A549 (cell line): ENCODE results near the gene GALNT15.

Source experiments
- CEBPB ChIP-seq, 2 experiments: fragments of >200 bp in 1 of 2; sonication (Bioruptor Twin) in 1 of 2; formaldehyde crosslinking in 1 of 2; IDR thresholded peaks; 2 replicates each; pipeline ENCODE4 v1.6.1; 2012 to 2016
- CHD2 ChIP-seq: fragments of 150-350 bp; IDR thresholded peaks from 2 replicates; pipeline ENCODE4 v1.6.1; 2014; ENCODE audit warnings: low read length; ENCODE audit not compliant: partially characterized antibody
- EP300 ChIP-seq, 2 experiments: fragments of >200 bp; sonication (Bioruptor Twin); formaldehyde crosslinking; IDR thresholded peaks; 2 replicates in 1 of 2; 3 replicates in 1 of 2; pipeline ENCODE4 v1.6.1; 2016 to 2017
- ESRRA ChIP-seq: fragments of 150-350 bp; IDR thresholded peaks from 2 replicates; pipeline ENCODE4 v1.6.1; 2014; ENCODE audit warnings: mild to moderate bottlenecking, low read length, borderline replicate concordance
- POLR2A ChIP-seq: IDR thresholded peaks from 2 replicates; pipeline ENCODE4 v1.6.1; 2012; ENCODE audit warnings: mild to moderate bottlenecking, low read length
- POLR2AphosphoS2 ChIP-seq: conservative IDR thresholded peaks from 2 replicates; pipeline ENCODE4 v1.6.1; 2012; ENCODE audit warnings: low read length, improper control_type of control experiment, inconsistent platforms
- RFX5 ChIP-seq: fragments of 450-650 bp; IDR thresholded peaks from 2 replicates; pipeline ENCODE4 v1.7.1; 2014; ENCODE audit warnings: antibody characterized with exemption, mild to moderate bottlenecking, moderate library complexity
- TF ChIP-seq, protein P1 (sequence below): fragments of >200 bp; sonication (Bioruptor Twin); formaldehyde crosslinking; IDR thresholded peaks from 3 replicates; pipeline ENCODE4 v1.5.1; 2016
- TF ChIP-seq, protein P2 (sequence below): IDR thresholded peaks from 2 replicates; pipeline ENCODE4 v1.6.1; 2012
- TF ChIP-seq, protein P3 (sequence below): fragments of 150-350 bp; IDR thresholded peaks from 2 replicates; pipeline ENCODE4 v1.6.1; 2014; ENCODE audit warnings: low read depth, mild to moderate bottlenecking, low read length
- TF ChIP-seq, protein P4 (sequence below): IDR thresholded peaks from 2 replicates; pipeline ENCODE4 v1.6.1; 2012; ENCODE audit warnings: low read depth, borderline replicate concordance

DNA sequence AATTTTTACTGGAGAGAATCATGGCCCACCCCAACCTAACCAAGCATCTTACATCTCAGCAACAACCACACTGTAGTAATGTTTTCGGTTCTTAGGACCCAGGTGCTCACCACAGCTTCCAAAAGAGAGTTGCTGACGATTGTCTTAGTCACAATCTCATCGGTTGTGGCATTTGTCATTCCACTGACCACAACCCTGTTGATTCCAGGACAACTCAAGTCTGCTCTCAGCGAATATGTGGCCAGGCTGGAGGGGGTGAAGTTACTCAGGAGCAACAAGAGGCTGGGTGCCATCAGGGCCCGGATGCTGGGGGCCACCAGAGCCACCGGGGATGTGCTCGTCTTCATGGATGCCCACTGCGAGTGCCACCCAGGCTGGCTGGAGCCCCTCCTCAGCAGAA, 25.9 kb downstream of the GALNT15 start:
- TF ChIP-seq, protein P1, sequence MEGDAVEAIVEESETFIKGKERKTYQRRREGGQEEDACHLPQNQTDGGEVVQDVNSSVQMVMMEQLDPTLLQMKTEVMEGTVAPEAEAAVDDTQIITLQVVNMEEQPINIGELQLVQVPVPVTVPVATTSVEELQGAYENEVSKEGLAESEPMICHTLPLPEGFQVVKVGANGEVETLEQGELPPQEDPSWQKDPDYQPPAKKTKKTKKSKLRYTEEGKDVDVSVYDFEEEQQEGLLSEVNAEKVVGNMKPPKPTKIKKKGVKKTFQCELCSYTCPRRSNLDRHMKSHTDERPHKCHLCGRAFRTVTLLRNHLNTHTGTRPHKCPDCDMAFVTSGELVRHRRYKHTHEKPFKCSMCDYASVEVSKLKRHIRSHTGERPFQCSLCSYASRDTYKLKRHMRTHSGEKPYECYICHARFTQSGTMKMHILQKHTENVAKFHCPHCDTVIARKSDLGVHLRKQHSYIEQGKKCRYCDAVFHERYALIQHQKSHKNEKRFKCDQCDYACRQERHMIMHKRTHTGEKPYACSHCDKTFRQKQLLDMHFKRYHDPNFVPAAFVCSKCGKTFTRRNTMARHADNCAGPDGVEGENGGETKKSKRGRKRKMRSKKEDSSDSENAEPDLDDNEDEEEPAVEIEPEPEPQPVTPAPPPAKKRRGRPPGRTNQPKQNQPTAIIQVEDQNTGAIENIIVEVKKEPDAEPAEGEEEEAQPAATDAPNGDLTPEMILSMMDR: no peak
- TF ChIP-seq RFX5: no peak
- TF ChIP-seq EP300 (IDR thresholded peaks at IDR 0.05): no peak
- TF ChIP-seq POLR2AphosphoS2: no peak
- TF ChIP-seq, protein P2, sequence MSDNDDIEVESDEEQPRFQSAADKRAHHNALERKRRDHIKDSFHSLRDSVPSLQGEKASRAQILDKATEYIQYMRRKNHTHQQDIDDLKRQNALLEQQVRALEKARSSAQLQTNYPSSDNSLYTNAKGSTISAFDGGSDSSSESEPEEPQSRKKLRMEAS: no peak
- no peak for TF ChIP-seq ESRRA
- TF ChIP-seq, protein P3, sequence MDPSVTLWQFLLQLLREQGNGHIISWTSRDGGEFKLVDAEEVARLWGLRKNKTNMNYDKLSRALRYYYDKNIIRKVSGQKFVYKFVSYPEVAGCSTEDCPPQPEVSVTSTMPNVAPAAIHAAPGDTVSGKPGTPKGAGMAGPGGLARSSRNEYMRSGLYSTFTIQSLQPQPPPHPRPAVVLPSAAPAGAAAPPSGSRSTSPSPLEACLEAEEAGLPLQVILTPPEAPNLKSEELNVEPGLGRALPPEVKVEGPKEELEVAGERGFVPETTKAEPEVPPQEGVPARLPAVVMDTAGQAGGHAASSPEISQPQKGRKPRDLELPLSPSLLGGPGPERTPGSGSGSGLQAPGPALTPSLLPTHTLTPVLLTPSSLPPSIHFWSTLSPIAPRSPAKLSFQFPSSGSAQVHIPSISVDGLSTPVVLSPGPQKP: no peak
- no peak for TF ChIP-seq POLR2A
- no peak for TF ChIP-seq CEBPB (IDR thresholded peaks at IDR 0.05)
- TF ChIP-seq CHD2: no peak
- TF ChIP-seq, protein P4, sequence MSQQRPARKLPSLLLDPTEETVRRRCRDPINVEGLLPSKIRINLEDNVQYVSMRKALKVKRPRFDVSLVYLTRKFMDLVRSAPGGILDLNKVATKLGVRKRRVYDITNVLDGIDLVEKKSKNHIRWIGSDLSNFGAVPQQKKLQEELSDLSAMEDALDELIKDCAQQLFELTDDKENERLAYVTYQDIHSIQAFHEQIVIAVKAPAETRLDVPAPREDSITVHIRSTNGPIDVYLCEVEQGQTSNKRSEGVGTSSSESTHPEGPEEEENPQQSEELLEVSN: no peak
